Activated naive CD4-positive, alpha-beta T cell treated with anti-CD3 and anti-CD28 coated beads, Interleukin-2, amount 50 U/mL, for 16 hours (primary cell): Measurements from ENCODE around the gene SLC6A9.
A peak's percentile ranks its signal among the peaks of the same experiment; 100 is the strongest.

Source experiments
- DNase-seq: peaks from one replicate; pipeline ENCODE4 v3.0.0-alpha.2; 2020

Gene SLC6A9

GRCh38 chr1:44047131-44047530 is 15.9 kb upstream of the SLC6A9 start:
- DNase-seq: no peak

GRCh38 chr1:44045064-44045463 is 13.8 kb upstream of the SLC6A9 start:
- no peak for DNase-seq

- DNase-seq: no peak
Measured at GRCh38 chr1:44044071-44044801, 13.0 kb upstream of the SLC6A9 start.

GRCh38 chr1:44043176-44044070 is 12.2 kb upstream of the SLC6A9 start:
- DNase-seq: no peak

GRCh38 chr1:44040846-44041245 is 9.6 kb upstream of the SLC6A9 start:
- DNase-seq: no peak

- DNase-seq: no peak
Measured at GRCh38 chr1:44040418-44040817, 9.2 kb upstream of the SLC6A9 start.

GRCh38 chr1:44038876-44039657 is 7.8 kb upstream of the SLC6A9 start:
- no peak for DNase-seq

GRCh38 chr1:44037154-44037553 is 5.9 kb upstream of the SLC6A9 start:
- DNase-seq: no peak

- DNase-seq: peak; percentile 73
Measured at GRCh38 chr1:44036409-44037139, 5.3 kb upstream of the SLC6A9 start.

GRCh38 chr1:44035726-44036408 is 4.6 kb upstream of the SLC6A9 start:
- no peak for DNase-seq

GRCh38 chr1:44034976-44035716 is 3.9 kb upstream of the SLC6A9 start:
- DNase-seq: no peak

GRCh38 chr1:44034423-44034822 is 3.2 kb upstream of the SLC6A9 start:
- DNase-seq: no peak

- DNase-seq: no peak
Measured at GRCh38 chr1:44033756-44034155, 2.5 kb upstream of the SLC6A9 start.

- no peak for DNase-seq
Measured at GRCh38 chr1:44033041-44033575, 1.8 kb upstream of the SLC6A9 start.

GRCh38 chr1:44032170-44032790 is 1.0 kb upstream of the SLC6A9 start:
- DNase-seq: no peak

- peak; percentile 68 for DNase-seq
Measured at GRCh38 chr1:44030605-44031251, 534 bp downstream of the SLC6A9 start.

GRCh38 chr1:44029911-44030604 is 1.2 kb downstream of the SLC6A9 start:
- DNase-seq: peak; percentile 92

GRCh38 chr1:44029260-44029910 is 1.9 kb downstream of the SLC6A9 start:
- DNase-seq: no peak

GRCh38 chr1:44027320-44027719 is 3.9 kb downstream of the SLC6A9 start:
- no peak for DNase-seq
